ENCODE data around the gene FRK.

Gene FRK

GRCh38 chr6:116033687-116034303 lies 26.9 kb downstream of the FRK start:
- no peak for FAIRE-seq

- no peak for FAIRE-seq
Measured at GRCh38 chr6:116030770-116031169, 29.9 kb downstream of the FRK start.

- no peak for FAIRE-seq
Measured at GRCh38 chr6:116029535-116029934, 31.2 kb downstream of the FRK start.

- FAIRE-seq = no peak
Measured at GRCh38 chr6:116028233-116028632, 32.5 kb downstream of the FRK start.

- FAIRE-seq = no peak
Measured at GRCh38 chr6:116027801-116028200, 32.9 kb downstream of the FRK start.

GRCh38 chr6:116025405-116025804 lies 35.3 kb downstream of the FRK start:
- FAIRE-seq = no peak

- FAIRE-seq = no peak
Measured at GRCh38 chr6:116022841-116023445, 37.7 kb downstream of the FRK start.

- no peak for FAIRE-seq
Measured at GRCh38 chr6:116020738-116021137, 40.0 kb downstream of the FRK start.

- no peak for FAIRE-seq
Measured at GRCh38 chr6:116019428-116019827, 41.3 kb downstream of the FRK start.

- no peak for FAIRE-seq
Measured at GRCh38 chr6:116018976-116019375, 41.7 kb downstream of the FRK start.

- FAIRE-seq = no peak
Measured at GRCh38 chr6:116017546-116018295, 43.0 kb downstream of the FRK start.

- no peak for FAIRE-seq
Measured at GRCh38 chr6:116016846-116017545, 43.7 kb downstream of the FRK start.

- no peak for FAIRE-seq
Measured at GRCh38 chr6:116015983-116016382, 44.7 kb downstream of the FRK start.

GRCh38 chr6:116015561-116015960 lies 45.1 kb downstream of the FRK start:
- FAIRE-seq = no peak

- FAIRE-seq = no peak
Measured at GRCh38 chr6:116012951-116013350, 47.7 kb downstream of the FRK start.

GRCh38 chr6:116012471-116012949 lies 48.2 kb downstream of the FRK start:
- no peak for FAIRE-seq

- FAIRE-seq = no peak
Measured at GRCh38 chr6:116011520-116011919, 49.2 kb downstream of the FRK start.

GRCh38 chr6:116010790-116011401 lies 49.8 kb downstream of the FRK start:
- FAIRE-seq = peak; percentile 61

- no peak for FAIRE-seq
Measured at GRCh38 chr6:116010386-116010785, 50.3 kb downstream of the FRK start.

GRCh38 chr6:116008470-116009243 lies 52.0 kb downstream of the FRK start:
- FAIRE-seq = no peak

- no peak for FAIRE-seq
Measured at GRCh38 chr6:116004841-116005815, 55.6 kb downstream of the FRK start.

Measured in TTC549 (cell line).